ENCODE data around the gene SERPIND1.

- no peak for TF ChIP-seq CTCF (conservative IDR thresholded peaks at IDR 0.05; ENCODE audit: low read length)
- TF ChIP-seq EZH2phosphoT487 (IDR thresholded peaks at IDR 0.05; ENCODE audit: borderline replicate concordance): no peak
Measured at GRCh38 chr22:20782083-20782482, 8.2 kb downstream of the SERPIND1 start.
